B cell (primary cell): ENCODE results near the gene IKBKE. TPM values are rescaled to one million over a fixed set of nuclear protein-coding genes. Genes with fewer than 3 reads are reported as not detected.

Experiments used
- ATAC-seq: fragments of 200-7000 bp; cut with Tn5 transposase; one replicate; pipeline ENCODE4 v1.10.0; 2021; ENCODE audit warnings: low read depth, mild to moderate bottlenecking, moderate number of reproducible peaks, moderate library complexity
- CTCF ChIA-PET: fragments of 350-600 bp; sonication (Branson Sonifier 250); formaldehyde crosslinking; loops from one replicate; lab custom pipeline; 2021; ENCODE audit warnings: antibody characterized with exemption, inconsistent platforms; lab: Charles Lee
- POLR2A ChIA-PET: fragments of 350-600 bp; sonication (Branson Sonifier 250); formaldehyde crosslinking; loops from one replicate; lab custom pipeline; 2021; ENCODE audit warnings: antibody characterized with exemption; lab: Charles Lee
- DNase-seq: peaks from one replicate; pipeline ENCODE4 v3.0.0; 2013
- H2AFZ ChIP-seq: 2 replicates; pipeline ENCODE4 v1.6.1; 2012; ENCODE audit warnings: mild to moderate bottlenecking, low read depth, low read length; ENCODE audit not compliant: insufficient read depth, poor library complexity, severe bottlenecking
- H3K27ac ChIP-seq, 2 donors: 1 replicate in 1 of 2; 2 replicates in 1 of 2; pipeline ENCODE4 v1.5.1; 2012 to 2013; ENCODE audit warnings: low read length in 2 of 2, mild to moderate bottlenecking in 2 of 2, moderate library complexity in 1 of 2
- H3K27me3 ChIP-seq, 4 experiments: fragments of 200-600 bp in 1 of 4; sonication (generic) in 1 of 4; replicated peaks in 1 of 4; 1 replicate in 2 of 4; 2 replicates in 2 of 4; pipeline versions ENCODE4 v1.6.1 to v1.7.0; 2013 to 2016; ENCODE audit warnings: low read length in 3 of 4, mild to moderate bottlenecking in 2 of 4, mixed read lengths in 1 of 4, moderate library complexity in 1 of 4; ENCODE audit not compliant: insufficient read depth in 4 of 4, control insufficient read depth in 3 of 4; ENCODE audit errors: control extremely low read depth in 1 of 4
- H3K36me3 ChIP-seq, 2 experiments: replicated peaks in 1 of 2; 1 replicate in 1 of 2; 2 replicates in 1 of 2; pipeline versions ENCODE4 v1.6.1 to v1.7.1; 2013; ENCODE audit warnings: low read length in 1 of 2; ENCODE audit not compliant: insufficient read depth in 2 of 2, control insufficient read depth in 1 of 2; ENCODE audit errors: control extremely low read depth in 1 of 2, extremely low read depth in 1 of 2
- H3K4me1 ChIP-seq, 2 donors: fragments of 200-600 bp in 1 of 2; sonication (generic) in 1 of 2; 1 replicate in 1 of 2; 2 replicates in 1 of 2; pipeline versions ENCODE4 v1.5.1 to v1.6.1; 2013 to 2017; ENCODE audit warnings: low read length in 2 of 2; ENCODE audit not compliant: control insufficient read depth in 2 of 2, insufficient read depth in 2 of 2
- H3K4me2 ChIP-seq: replicated peaks from 2 replicates; pipeline ENCODE3; 2012; ENCODE audit warnings: mild to moderate bottlenecking, low read depth, low read length; ENCODE audit not compliant: poor library complexity, severe bottlenecking
- H3K4me3 ChIP-seq, 5 experiments: fragments of 200-600 bp in 1 of 5; sonication (generic) in 1 of 5; 1 replicate in 3 of 5; 2 replicates in 2 of 5; pipeline versions ENCODE4 v1.5.1 to v1.7.0; 2011 to 2016; ENCODE audit warnings: low read length in 4 of 5, mild to moderate bottlenecking in 4 of 5, low read depth in 2 of 5, control low read depth in 1 of 5, moderate library complexity in 1 of 5; ENCODE audit not compliant: insufficient read depth in 1 of 5; ENCODE audit errors: control extremely low read depth in 1 of 5, extremely low read depth in 1 of 5
- H3K79me2 ChIP-seq: fragments of 200-600 bp; sonication (generic); one replicate; pipeline ENCODE4 v1.6.0; 2016; ENCODE audit warnings: low read length; ENCODE audit not compliant: control insufficient read depth, insufficient read depth
- H3K9ac ChIP-seq: fragments of 200-600 bp; sonication (generic); 2 replicates; pipeline ENCODE4 v1.6.1; 2017; ENCODE audit warnings: mild to moderate bottlenecking, low read length, moderate library complexity
- H3K9me3 ChIP-seq, 3 donors: one replicate each; pipeline versions ENCODE4 v1.6.1 to v1.7.1; 2013; ENCODE audit warnings: low read length in 2 of 3; ENCODE audit not compliant: control insufficient read depth in 2 of 3, insufficient read depth in 1 of 3; ENCODE audit errors: control extremely low read depth in 1 of 3
- H4K20me1 ChIP-seq: 2 replicates; pipeline ENCODE4 v1.6.0; 2012; ENCODE audit warnings: mild to moderate bottlenecking, low read length; ENCODE audit not compliant: insufficient read depth, control insufficient read depth, poor library complexity, severe bottlenecking
- H3K27ac Mint-ChIP-seq: one replicate; pipeline ENCODE4 v1.8.0; 2021; ENCODE audit warnings: mixed read lengths
- H3K27me3 Mint-ChIP-seq: one replicate; pipeline ENCODE4 v1.8.0; 2021; ENCODE audit warnings: mixed read lengths
- H3K4me1 Mint-ChIP-seq: one replicate; pipeline ENCODE4 v1.8.0; 2021; ENCODE audit warnings: mixed read lengths
- H3K4me3 Mint-ChIP-seq: one replicate; pipeline ENCODE4 v1.8.0; 2021; ENCODE audit warnings: mixed read lengths
- H3K9me3 Mint-ChIP-seq: one replicate; pipeline ENCODE4 v1.8.0; 2022; ENCODE audit warnings: mixed read lengths; ENCODE audit not compliant: insufficient read depth
- EZH2 ChIP-seq: IDR thresholded peaks from 2 replicates; pipeline ENCODE4 v1.6.1; 2012; ENCODE audit warnings: borderline replicate concordance, low read depth, mild to moderate bottlenecking, moderate library complexity, low read length; ENCODE audit not compliant: insufficient read depth, poor library complexity, severe bottlenecking
- WGBS: methylation state at CpG from one replicate; pipeline ENCODE4 v1.1.5; 2013; ENCODE audit warnings: missing lambda C conversion rate; ENCODE audit not compliant: insufficient coverage; 5-methylcytosine and 5-hydroxymethylcytosine counted together
- intact Hi-C: fragments of 100-400 bp; cut with micrococcal nuclease; formaldehyde crosslinking; loops from one replicate; pipeline ENCODE4 v1.10.0; 2022
- polyA plus RNA-seq: library from polyadenylated mRNA; depleted of rRNA; stranded (reverse); fragments of >200 nt; gene quantifications from 2 replicates; pipeline ENCODE4 v1.2.3, GENCODE V29; 2012
- total RNA-seq, 2 donors: library from RNA; stranded (reverse); fragments of 120-200 nt in 1 of 2; gene quantifications; 1 replicate in 1 of 2; 2 replicates in 1 of 2; pipeline versions ENCODE4 v1.2.3 to v1.2.4, GENCODE V29; 2013 to 2022
- TF ChIP-seq, protein P1 (sequence below): fragments of 200-600 bp; IDR thresholded peaks from one replicate; pipeline ENCODE4 v1.8.0; 2022; ENCODE audit warnings: antibody characterized with exemption, mild to moderate bottlenecking

IKBKE gene
- total and polyA plus RNA-seq, 2 donors (not counting 1 experiment from before 2014, with no cell fraction given): 40.8 to 55.4 TPM

DNA sequence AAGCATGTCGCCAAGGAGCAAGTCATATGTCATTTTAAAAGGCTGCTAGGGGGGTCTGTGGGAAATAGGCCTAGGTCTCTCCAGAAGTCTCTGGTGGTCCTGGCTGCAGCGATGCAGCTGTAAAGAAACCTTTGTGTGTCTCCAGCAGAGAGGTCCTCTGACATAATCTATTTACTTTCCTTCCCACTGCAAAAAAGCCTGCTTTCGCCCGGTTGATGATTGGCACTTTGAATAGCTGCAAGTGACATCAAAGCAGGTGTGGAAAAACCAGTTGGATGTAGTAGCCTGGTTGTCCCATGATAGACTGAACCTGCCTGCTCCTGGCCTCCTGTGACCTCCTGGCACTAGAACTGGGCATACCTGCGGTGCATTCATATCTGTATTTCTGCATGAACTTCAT, 50.9 kb downstream of the IKBKE start:
- intact Hi-C loops: no loop called here
- H4K20me1 ChIP-seq: no peaks in the 10 kb centered on the region
- H3K27me3 Mint-ChIP-seq: no peaks in the 10 kb centered on the region
- peaks cover 0 to 3% (median 0%) of the 10 kb centered on the region in 4 experiments for H3K27me3 ChIP-seq
- ChIA-PET POLR2A (no interaction called here), CTCF (interaction anchor here (1.0 kb wide), 1 partner anchor 25 kb away, joined by 4 read pairs; no protein-coding TSS in a partner anchor)
- no peak overlapping the region for H3K9ac ChIP-seq
- TF ChIP-seq EZH2: no peak
- TF ChIP-seq, protein P1, sequence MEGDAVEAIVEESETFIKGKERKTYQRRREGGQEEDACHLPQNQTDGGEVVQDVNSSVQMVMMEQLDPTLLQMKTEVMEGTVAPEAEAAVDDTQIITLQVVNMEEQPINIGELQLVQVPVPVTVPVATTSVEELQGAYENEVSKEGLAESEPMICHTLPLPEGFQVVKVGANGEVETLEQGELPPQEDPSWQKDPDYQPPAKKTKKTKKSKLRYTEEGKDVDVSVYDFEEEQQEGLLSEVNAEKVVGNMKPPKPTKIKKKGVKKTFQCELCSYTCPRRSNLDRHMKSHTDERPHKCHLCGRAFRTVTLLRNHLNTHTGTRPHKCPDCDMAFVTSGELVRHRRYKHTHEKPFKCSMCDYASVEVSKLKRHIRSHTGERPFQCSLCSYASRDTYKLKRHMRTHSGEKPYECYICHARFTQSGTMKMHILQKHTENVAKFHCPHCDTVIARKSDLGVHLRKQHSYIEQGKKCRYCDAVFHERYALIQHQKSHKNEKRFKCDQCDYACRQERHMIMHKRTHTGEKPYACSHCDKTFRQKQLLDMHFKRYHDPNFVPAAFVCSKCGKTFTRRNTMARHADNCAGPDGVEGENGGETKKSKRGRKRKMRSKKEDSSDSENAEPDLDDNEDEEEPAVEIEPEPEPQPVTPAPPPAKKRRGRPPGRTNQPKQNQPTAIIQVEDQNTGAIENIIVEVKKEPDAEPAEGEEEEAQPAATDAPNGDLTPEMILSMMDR: no peak
- no peak overlapping the region for H3K27ac Mint-ChIP-seq
- H3K27ac ChIP-seq: no peak overlapping the region
- no peak for DNase-seq
- no peak overlapping the region for H2AFZ ChIP-seq
- H3K79me2 ChIP-seq: no peaks in the 10 kb centered on the region
- H3K4me3 ChIP-seq: no peak overlapping the region
- peaks cover 2% of the 10 kb centered on the region for H3K9me3 Mint-ChIP-seq
- peaks cover 5 to 7% of the 10 kb centered on the region in 2 donors for H3K4me1 ChIP-seq
- peaks cover 3% of the 10 kb centered on the region for H3K4me1 Mint-ChIP-seq
- no peak overlapping the region for H3K4me3 Mint-ChIP-seq
- H3K4me2 ChIP-seq: no peak overlapping the region
- no peak for ATAC-seq
- H3K36me3 ChIP-seq: no peaks in the 10 kb centered on the region
- WGBS: 100% methylated on average over 4 of the region's 5 CpGs
- peaks cover 0 to 7% (median 0%) of the 10 kb centered on the region in 3 donors for H3K9me3 ChIP-seq

DNA sequence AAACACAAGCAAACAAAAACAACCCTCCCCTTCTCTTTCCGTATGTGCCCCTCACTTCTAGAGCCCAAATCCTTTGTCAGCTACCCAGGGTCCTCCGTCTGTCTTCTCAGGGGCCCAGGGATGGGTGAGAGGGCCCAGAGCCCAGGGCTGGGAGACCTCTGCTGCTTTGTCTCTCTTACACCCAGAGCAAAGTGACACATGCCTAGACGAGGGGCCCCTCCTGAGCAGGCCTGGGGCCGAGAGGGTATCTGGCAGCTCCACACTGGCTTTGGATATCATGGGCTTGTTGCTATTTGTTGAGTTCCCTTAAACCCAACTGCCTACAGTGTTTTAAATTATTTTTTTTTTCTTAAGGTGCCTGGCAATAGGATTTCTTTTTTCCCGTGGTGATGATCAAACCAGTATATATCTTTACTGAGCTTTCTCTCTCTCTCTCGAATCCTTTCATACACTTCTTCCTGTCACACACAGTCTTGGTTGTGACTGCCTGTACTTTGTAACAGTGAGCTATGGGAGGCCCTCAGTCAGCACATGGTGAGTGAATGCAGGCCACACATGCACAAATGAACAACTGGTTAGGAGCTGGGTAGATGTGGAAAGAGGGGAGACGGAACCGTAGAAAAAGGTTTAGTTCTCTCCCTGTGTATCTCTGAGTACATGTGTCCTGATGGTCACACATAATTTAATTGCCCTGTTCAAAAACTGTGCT, 51.6 kb downstream of the IKBKE start:
- Histone ChIP-seq H3K27ac (no peak overlapping the region), H3K4me3 (no peak overlapping the region), H3K27me3 (peaks cover 0 to under 1% (median 0%) of the 10 kb centered on the region in 4 experiments), H3K9me3 (peaks cover 0 to under 1% (median 0%) of the 10 kb centered on the region in 3 donors), H3K4me1 (peaks cover 0 to under 1% of the 10 kb centered on the region in 2 donors), H3K36me3 (no peaks in the 10 kb centered on the region), H3K79me2 (no peaks in the 10 kb centered on the region), H2AFZ (no peak overlapping the region), H4K20me1 (no peaks in the 10 kb centered on the region), H3K4me2 (no peak overlapping the region), H3K9ac (no peak overlapping the region)
- H3K9me3 Mint-ChIP-seq: no peaks in the 10 kb centered on the region
- H3K4me3 Mint-ChIP-seq: no peak overlapping the region
- no peak overlapping the region for H3K27ac Mint-ChIP-seq
- DNase-seq (no peak), ATAC-seq (no peak)
- ChIA-PET CTCF (interaction anchor here (1.0 to 1.5 kb wide), 2 partner anchors 32 to 61 kb away, joined by 3 to 6 read pairs; no protein-coding TSS in a partner anchor), POLR2A (no interaction called here)
- intact Hi-C loops: no loop called here
- no peak for TF ChIP-seq EZH2
- TF ChIP-seq, protein P1: no peak
- H3K27me3 Mint-ChIP-seq: no peaks in the 10 kb centered on the region
- 96% methylated on average over 4 of the region's 8 CpGs for WGBS
- H3K4me1 Mint-ChIP-seq: no peaks in the 10 kb centered on the region
